Mucosa of rectum (tissue), 2 donors: ENCODE measurements around the gene MSANTD4.
"Not testable (repeated sequence)": the region's sequence is repeated elsewhere in the genome, so short reads cannot be mapped to it uniquely, and the experiment has no call there.

ENCODE experiments used
- H3K27ac ChIP-seq, 2 donors: one replicate each; pipeline ENCODE4 v1.7.0; 2013; ENCODE audit warnings: inconsistent platforms in 2 of 2, low read depth in 2 of 2, low read length in 2 of 2
- H3K27me3 ChIP-seq, 2 donors: one replicate each; pipeline ENCODE4 v1.7.0; 2013; ENCODE audit warnings: low read length in 2 of 2; ENCODE audit not compliant: control insufficient read depth in 2 of 2, insufficient read depth in 2 of 2
- H3K36me3 ChIP-seq, 2 donors: one replicate each; pipeline ENCODE4 v1.7.0; 2013; ENCODE audit warnings: low read length in 2 of 2; ENCODE audit not compliant: control insufficient read depth in 2 of 2, insufficient read depth in 2 of 2
- H3K4me1 ChIP-seq, 2 donors: one replicate each; pipeline ENCODE4 v1.7.0; 2013; ENCODE audit warnings: low read length in 2 of 2, mild to moderate bottlenecking in 1 of 2; ENCODE audit not compliant: control insufficient read depth in 2 of 2, insufficient read depth in 2 of 2
- H3K4me3 ChIP-seq, 2 donors: one replicate each; pipeline ENCODE4 v1.7.0; 2013; ENCODE audit warnings: low read length in 2 of 2
- H3K9ac ChIP-seq, 2 donors: one replicate each; pipeline ENCODE4 v1.7.0; 2013; ENCODE audit warnings: low read length in 2 of 2, low read depth in 1 of 2, mild to moderate bottlenecking in 1 of 2
- H3K9me3 ChIP-seq, 2 donors: one replicate each; pipeline ENCODE4 v1.7.0; 2013; ENCODE audit warnings: low read length in 2 of 2; ENCODE audit not compliant: control insufficient read depth in 2 of 2
- donor health status: healthy.
- donor health status: Normal muscosa, but diverticular disease.

The MSANTD4 gene

GRCh38 chr11:106014620-106015019 lies 7.4 kb downstream of the MSANTD4 start:
- no peak overlapping the region for H3K4me3 ChIP-seq
- no peaks in the 10 kb centered on the region for H3K4me1 ChIP-seq
- no peaks in the 10 kb centered on the region for H3K9me3 ChIP-seq
- H3K27me3 ChIP-seq = no peaks in the 10 kb centered on the region
- no peak overlapping the region for H3K9ac ChIP-seq
- peaks cover 10 to 11% of the 10 kb centered on the region in 2 donors for H3K36me3 ChIP-seq
- no peak overlapping the region for H3K27ac ChIP-seq

- Histone ChIP-seq H3K36me3 (peaks cover 16 to 17% of the 10 kb centered on the region in 2 donors), H3K4me3 (no peak overlapping the region), H3K9ac (no peak overlapping the region), H3K9me3 (no peaks in the 10 kb centered on the region), H3K4me1 (no peaks in the 10 kb centered on the region), H3K27me3 (no peaks in the 10 kb centered on the region), H3K27ac (no peak overlapping the region)
These were observed 8.0 kb downstream of the MSANTD4 start for GRCh38 chr11:106014035-106014434.

- no peak overlapping the region for H3K27ac ChIP-seq
- peaks cover 19 to 21% of the 10 kb centered on the region in 2 donors for H3K36me3 ChIP-seq
- H3K4me1 ChIP-seq = no peaks in the 10 kb centered on the region
- no peaks in the 10 kb centered on the region for H3K27me3 ChIP-seq
- no peaks in the 10 kb centered on the region for H3K9me3 ChIP-seq
- H3K9ac ChIP-seq = no peak overlapping the region
- H3K4me3 ChIP-seq = no peak overlapping the region
These were observed 9.3 kb downstream of the MSANTD4 start for GRCh38 chr11:106012744-106013143.

GRCh38 chr11:106011481-106011880 lies 10.6 kb downstream of the MSANTD4 start:
- H3K27ac ChIP-seq = no peak overlapping the region
- H3K4me3 ChIP-seq = no peak overlapping the region
- H3K36me3 ChIP-seq = peaks cover 19 to 21% of the 10 kb centered on the region in 2 donors
- H3K4me1 ChIP-seq = no peaks in the 10 kb centered on the region
- no peaks in the 10 kb centered on the region for H3K27me3 ChIP-seq
- no peak overlapping the region for H3K9ac ChIP-seq
- no peaks in the 10 kb centered on the region for H3K9me3 ChIP-seq

- not testable (repeated sequence) for H3K4me3 ChIP-seq, H3K27me3 ChIP-seq, H3K4me1 ChIP-seq, H3K9ac ChIP-seq, H3K36me3 ChIP-seq, H3K27ac ChIP-seq, H3K9me3 ChIP-seq
These were observed 18.9 kb downstream of the MSANTD4 start for GRCh38 chr11:106003094-106003493.

GRCh38 chr11:106001304-106002012 lies 20.6 kb downstream of the MSANTD4 start:
- Histone ChIP-seq H3K4me1 (no peaks in the 10 kb centered on the region), H3K27me3 (no peaks in the 10 kb centered on the region), H3K4me3 (no peak overlapping the region), H3K36me3 (peaks cover 0 to 3% of the 10 kb centered on the region in 2 donors), H3K27ac (no peak overlapping the region), H3K9me3 (peaks cover 0 to 3% of the 10 kb centered on the region in 2 donors), H3K9ac (no peak overlapping the region)

- peaks cover 4% of the 10 kb centered on the region in 2 donors for H3K36me3 ChIP-seq
- no peak overlapping the region for H3K4me3 ChIP-seq
- no peak overlapping the region for H3K27ac ChIP-seq
- no peaks in the 10 kb centered on the region for H3K27me3 ChIP-seq
- H3K9ac ChIP-seq = no peak overlapping the region
- no peaks in the 10 kb centered on the region for H3K4me1 ChIP-seq
- no peaks in the 10 kb centered on the region for H3K9me3 ChIP-seq
These were observed 30.2 kb downstream of the MSANTD4 start for GRCh38 chr11:105991888-105992287.

- no peak overlapping the region for H3K4me3 ChIP-seq
- no peak overlapping the region for H3K27ac ChIP-seq
- H3K9me3 ChIP-seq = no peaks in the 10 kb centered on the region
- H3K27me3 ChIP-seq = no peaks in the 10 kb centered on the region
- H3K9ac ChIP-seq = no peak overlapping the region
- no peaks in the 10 kb centered on the region for H3K36me3 ChIP-seq
- H3K4me1 ChIP-seq = no peaks in the 10 kb centered on the region
These were observed 32.9 kb downstream of the MSANTD4 start for GRCh38 chr11:105989124-105989523.

GRCh38 chr11:105988197-105988596 lies 33.8 kb downstream of the MSANTD4 start:
- Histone ChIP-seq H3K4me1 (no peaks in the 10 kb centered on the region), H3K36me3 (no peaks in the 10 kb centered on the region), H3K9me3 (no peaks in the 10 kb centered on the region), H3K9ac (no peak overlapping the region), H3K27me3 (no peaks in the 10 kb centered on the region), H3K4me3 (no peak overlapping the region), H3K27ac (no peak overlapping the region)

- Histone ChIP-seq H3K27ac (no peak overlapping the region), H3K27me3 (no peaks in the 10 kb centered on the region), H3K4me1 (no peaks in the 10 kb centered on the region), H3K36me3 (no peaks in the 10 kb centered on the region), H3K4me3 (no peak overlapping the region), H3K9ac (no peak overlapping the region), H3K9me3 (no peaks in the 10 kb centered on the region)
These were observed 35.5 kb downstream of the MSANTD4 start for GRCh38 chr11:105986554-105986953.
